ENCODE measurements around the gene CELA1. TPM values are rescaled to one million over a fixed set of nuclear protein-coding genes. Genes with fewer than 3 reads are reported as not detected.

Gene CELA1
- total and polyA plus RNA-seq, 10 of the 15 experiments (the other 5 are each of a cell fraction or from before 2014, with no cell fraction given): not detected

DNA sequence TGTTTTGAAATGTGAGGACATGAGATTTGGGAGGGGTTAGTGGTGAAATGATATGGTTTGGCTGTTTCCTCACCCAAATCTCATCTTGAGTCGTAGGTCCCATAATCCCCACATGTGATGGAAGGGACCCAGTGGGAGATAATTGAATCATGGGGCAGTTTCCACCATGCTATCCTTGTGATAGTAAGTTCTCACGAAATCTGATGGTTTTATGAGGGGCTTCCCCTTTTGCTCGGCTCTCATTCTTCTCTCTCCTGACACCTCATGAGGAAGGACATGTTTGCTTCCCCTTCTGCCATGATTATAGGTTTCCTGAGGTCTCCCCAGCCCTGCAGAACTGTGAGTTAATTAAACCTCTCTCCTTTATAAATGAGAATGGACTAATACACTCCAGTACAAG lies 26.7 kb upstream of the CELA1 start:
- DNase-seq (ENCODE audit: low read depth, low spot score) (no peak), ATAC-seq (no peak), FAIRE-seq (no peak)
- H3K27me3 ChIP-seq (replicated peaks in 1 of 2; ENCODE audit: control insufficient read depth in 2 of 2, insufficient read depth in 2 of 2, low read length in 1 of 2): no peaks in the 10 kb centered on the region
- no peaks in the 10 kb centered on the region for H4K20me1 ChIP-seq (ENCODE audit: control insufficient read depth, insufficient read depth)
- no peaks in the 10 kb centered on the region for H3K9me3 ChIP-seq (replicated peaks; ENCODE audit: control insufficient read depth, insufficient read depth, low read length)
- 100% methylated on average over 3 of the region's 3 CpGs for WGBS (ENCODE audit: insufficient coverage, insufficient replicate concordance, low lambda C conversion rate, missing lambda C conversion rate)
- H3K36me3 ChIP-seq (ENCODE audit: control insufficient read depth in 2 of 2, insufficient read depth in 2 of 2, low read length in 1 of 2): peaks cover 10 to 22% of the 10 kb centered on the region in 2 experiments; a peak in 3 of 4 replicates
- TF ChIP-seq CREM (IDR thresholded peaks at IDR 0.05; ENCODE audit: low read depth) (no peak), MAX (IDR thresholded peaks at IDR 0.05; ENCODE audit: low read depth, low read length) (no peak), RAD21 (IDR thresholded peaks at IDR 0.05; ENCODE audit: insufficient read depth, low read depth, low read length) (no peak), GATAD2B (conservative IDR thresholded peaks at IDR 0.05; ENCODE audit: low read depth) (no peak), RCOR1 (conservative IDR thresholded peaks at IDR 0.05; ENCODE audit: low read depth, low read length) (no peak), ETV6 (conservative IDR thresholded peaks at IDR 0.05 in 1 of 2, IDR thresholded peaks at IDR 0.05 in 1 of 2; ENCODE audit: borderline replicate concordance in 1 of 2, low read depth in 1 of 2) (no peak)
- POLR2A ChIA-PET: no interaction called here
- peaks cover 1% of the 10 kb centered on the region; the same call in 1 of the 2 replicates for H3K79me2 ChIP-seq (ENCODE audit: control insufficient read depth, insufficient read depth, low read length)
- SMC1A ChIA-PET (ENCODE audit: uncharacterized antibody, unreplicated experiment): interaction anchor here (1.0 kb wide), 2 partner anchors 10 to 12 kb away, joined by 3 read pairs; no protein-coding TSS in a partner anchor
- no peak overlapping the region for H3K4me2 ChIP-seq (ENCODE audit: control insufficient read depth, insufficient read depth)
- no peak overlapping the region for H3K27ac ChIP-seq (ENCODE audit: control insufficient read depth, insufficient read depth)
- H3K9ac ChIP-seq (ENCODE audit: control insufficient read depth, insufficient read depth, low read length): no peak overlapping the region
- RAD21 ChIA-PET (ENCODE audit: unreplicated experiment): interaction anchor here (1.0 kb wide), 1 partner anchor 32 kb away, joined by 3 read pairs; no protein-coding TSS in a partner anchor
- CTCF ChIA-PET: interaction anchor here (1.6 to 2.4 kb wide), 2 partner anchors 17 to 161 kb away, joined by 3 to 8 read pairs; no protein-coding TSS in a partner anchor
- BruUV-seq (replicated peaks): no TSS peak
- H3K4me1 ChIP-seq (ENCODE audit: control insufficient read depth, insufficient read depth, low read length): peaks cover 18% of the 10 kb centered on the region
- intact Hi-C loops (cut with micrococcal nuclease; ENCODE audit: unreplicated experiment): no loop called here
- H2AFZ ChIP-seq (ENCODE audit: control insufficient read depth, low read depth, low read length): no peak overlapping the region
- no peak overlapping the region for H3K4me3 ChIP-seq
- in situ Hi-C loops (cut with MboI): no loop called here

- intact Hi-C loops (cut with micrococcal nuclease; ENCODE audit: unreplicated experiment): no loop called here
- H3K27me3 ChIP-seq (replicated peaks in 1 of 2; ENCODE audit: control insufficient read depth in 2 of 2, insufficient read depth in 2 of 2, low read length in 1 of 2): no peaks in the 10 kb centered on the region
- ChIA-PET SMC1A (ENCODE audit: uncharacterized antibody, unreplicated experiment) (interaction anchor here (1.0 to 1.8 kb wide), 5 partner anchors 13 to 49 kb away, joined by 4 to 9 read pairs (median 5); no protein-coding TSS in a partner anchor), RAD21 (ENCODE audit: unreplicated experiment) (interaction anchor here (1.0 to 1.3 kb wide), 4 partner anchors 15 to 49 kb away, joined by 3 to 6 read pairs (median 3); no protein-coding TSS in a partner anchor), CTCF (interaction anchor here (0.6 to 1.7 kb wide), 12 partner anchors 12 to 503 kb away, joined by 3 to 7 read pairs (median 3); no protein-coding TSS in a partner anchor), POLR2A (no interaction called here)
- H3K4me3 ChIP-seq: no peak overlapping the region
- 92% methylated on average over 2 of the region's 2 CpGs for WGBS (ENCODE audit: insufficient coverage, insufficient replicate concordance, low lambda C conversion rate, missing lambda C conversion rate)
- peaks cover 21% of the 10 kb centered on the region for H3K4me1 ChIP-seq (ENCODE audit: control insufficient read depth, insufficient read depth, low read length)
- in situ Hi-C loops (cut with MboI): no loop called here
- no peak for ATAC-seq
- DNase-seq (ENCODE audit: low read depth, low spot score): no peak
- H3K36me3 ChIP-seq (ENCODE audit: control insufficient read depth in 2 of 2, insufficient read depth in 2 of 2, low read length in 1 of 2): peaks cover 6 to 25% of the 10 kb centered on the region in 2 experiments; a peak in 3 of 4 replicates
- no peaks in the 10 kb centered on the region for H3K9me3 ChIP-seq (replicated peaks; ENCODE audit: control insufficient read depth, insufficient read depth, low read length)
- no peak for FAIRE-seq
- H3K27ac ChIP-seq (ENCODE audit: control insufficient read depth, insufficient read depth): no peak overlapping the region
- H3K79me2 ChIP-seq (ENCODE audit: control insufficient read depth, insufficient read depth, low read length): peaks cover 1% of the 10 kb centered on the region; the same call in 1 of the 2 replicates
- H4K20me1 ChIP-seq (ENCODE audit: control insufficient read depth, insufficient read depth): no peaks in the 10 kb centered on the region
- TF ChIP-seq ZNF622 (IDR thresholded peaks at IDR 0.05): no peak
- TF ChIP-seq, protein P1, sequence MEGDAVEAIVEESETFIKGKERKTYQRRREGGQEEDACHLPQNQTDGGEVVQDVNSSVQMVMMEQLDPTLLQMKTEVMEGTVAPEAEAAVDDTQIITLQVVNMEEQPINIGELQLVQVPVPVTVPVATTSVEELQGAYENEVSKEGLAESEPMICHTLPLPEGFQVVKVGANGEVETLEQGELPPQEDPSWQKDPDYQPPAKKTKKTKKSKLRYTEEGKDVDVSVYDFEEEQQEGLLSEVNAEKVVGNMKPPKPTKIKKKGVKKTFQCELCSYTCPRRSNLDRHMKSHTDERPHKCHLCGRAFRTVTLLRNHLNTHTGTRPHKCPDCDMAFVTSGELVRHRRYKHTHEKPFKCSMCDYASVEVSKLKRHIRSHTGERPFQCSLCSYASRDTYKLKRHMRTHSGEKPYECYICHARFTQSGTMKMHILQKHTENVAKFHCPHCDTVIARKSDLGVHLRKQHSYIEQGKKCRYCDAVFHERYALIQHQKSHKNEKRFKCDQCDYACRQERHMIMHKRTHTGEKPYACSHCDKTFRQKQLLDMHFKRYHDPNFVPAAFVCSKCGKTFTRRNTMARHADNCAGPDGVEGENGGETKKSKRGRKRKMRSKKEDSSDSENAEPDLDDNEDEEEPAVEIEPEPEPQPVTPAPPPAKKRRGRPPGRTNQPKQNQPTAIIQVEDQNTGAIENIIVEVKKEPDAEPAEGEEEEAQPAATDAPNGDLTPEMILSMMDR (IDR thresholded peaks at IDR 0.05 in 2 of 3, conservative IDR thresholded peaks at IDR 0.05 in 1 of 3; ENCODE audit: control insufficient read depth in 2 of 3, extremely low read depth in 1 of 3, insufficient read depth in 1 of 3, low read depth in 3 of 3, low read length in 3 of 3): peak in 1 of 3 experiments; percentile 11; a peak in 1 of 6 replicates
- no TSS peak for BruUV-seq (replicated peaks)
- H2AFZ ChIP-seq (ENCODE audit: control insufficient read depth, low read depth, low read length): no peak overlapping the region
- no peak overlapping the region for H3K9ac ChIP-seq (ENCODE audit: control insufficient read depth, insufficient read depth, low read length)
- no peak overlapping the region for H3K4me2 ChIP-seq (ENCODE audit: control insufficient read depth, insufficient read depth)
Observed at GRCh38 chr12:51372021-51372420, 25.5 kb upstream of the CELA1 start.
